OCI-LY1 (cell line): ENCODE data around the gene RNPEPL1.

Experiments
- H2AFZ ChIP-seq: fragments of 200-600 bp; sonication (generic), shearing (Covaris generic); 2 replicates; pipeline ENCODE4 v1.6.0; 2014; ENCODE audit warnings: antibody characterized with exemption, mild to moderate bottlenecking, low read length
- H3F3A ChIP-seq: fragments of 200-600 bp; sonication (generic), shearing (Covaris generic); 2 replicates; pipeline ENCODE4 v1.6.0; 2014; ENCODE audit warnings: mild to moderate bottlenecking, antibody characterized with exemption, low read length, moderate library complexity; ENCODE audit not compliant: insufficient read depth
- H3K27ac ChIP-seq: fragments of 200-600 bp; sonication (generic); 2 replicates; pipeline ENCODE4 v1.5.1; 2014; ENCODE audit warnings: low read length, mixed run types, mild to moderate bottlenecking, low read depth; ENCODE audit not compliant: poor library complexity, severe bottlenecking
- H3K27me3 ChIP-seq: fragments of 200-600 bp; sonication (generic); 2 replicates; pipeline ENCODE4 v1.6.0; 2014; ENCODE audit warnings: antibody characterized with exemption, mild to moderate bottlenecking, low read length, moderate library complexity; ENCODE audit not compliant: insufficient read depth
- H3K36me3 ChIP-seq: fragments of 200-600 bp; sonication (generic); 2 replicates; pipeline ENCODE4 v1.6.1; 2014; ENCODE audit warnings: mild to moderate bottlenecking, antibody characterized with exemption, low read length, moderate library complexity, mixed read lengths; ENCODE audit not compliant: insufficient read depth
- H3K4me1 ChIP-seq: fragments of 200-600 bp; sonication (generic); 2 replicates; pipeline ENCODE4 v1.5.1; 2014; ENCODE audit warnings: mild to moderate bottlenecking, low read length, moderate library complexity; ENCODE audit not compliant: insufficient read depth, severe bottlenecking
- H3K4me2 ChIP-seq: fragments of 200-600 bp; sonication (generic), shearing (Covaris generic); 2 replicates; pipeline ENCODE4 v1.6.1; 2014; ENCODE audit warnings: low read length
- H3K4me3 ChIP-seq: fragments of 200-600 bp; sonication (generic); 2 replicates; pipeline ENCODE4 v1.5.1; 2014; ENCODE audit warnings: low read length, low read depth, mild to moderate bottlenecking, mixed read lengths; ENCODE audit not compliant: poor library complexity, severe bottlenecking
- H3K79me2 ChIP-seq: fragments of 200-600 bp; shearing (Covaris generic); 2 replicates; pipeline ENCODE4 v1.6.1; 2016; ENCODE audit warnings: mixed run types, low read length, mixed read lengths; ENCODE audit not compliant: insufficient read depth
- H3K9ac ChIP-seq: fragments of 200-600 bp; sonication (generic), shearing (Covaris generic); 2 replicates; pipeline ENCODE4 v1.6.1; 2014; ENCODE audit warnings: mild to moderate bottlenecking, low read length, mixed read lengths
- H3K9me2 ChIP-seq: fragments of 200-600 bp; sonication (generic), shearing (Covaris generic); 2 replicates; pipeline ENCODE4 v1.6.1; 2014; ENCODE audit warnings: low read depth, mild to moderate bottlenecking, low read length, mixed read lengths
- H3K9me3 ChIP-seq: fragments of 200-600 bp; shearing (Covaris generic); 2 replicates; pipeline ENCODE4 v1.6.1; 2014; ENCODE audit warnings: low read length, mixed read lengths
- H4K20me1 ChIP-seq: fragments of 200-600 bp; sonication (generic), shearing (Covaris generic); 2 replicates; pipeline ENCODE4 v1.6.0; 2016; ENCODE audit warnings: mild to moderate bottlenecking, low read length; ENCODE audit not compliant: insufficient read depth
- EZH2 ChIP-seq: fragments of 200-600 bp; sonication (generic), shearing (Covaris generic); IDR thresholded peaks from 2 replicates; pipeline ENCODE4 v1.8.0; 2017; ENCODE audit warnings: borderline replicate concordance, mixed run types, mild to moderate bottlenecking, antibody characterized with exemption, low read length, moderate library complexity, mixed read lengths
- TF ChIP-seq, protein P1 (sequence below): fragments of 200-600 bp; sonication (generic), shearing (Covaris generic); IDR thresholded peaks from 2 replicates; pipeline ENCODE4 v1.5.1; 2017; ENCODE audit warnings: mild to moderate bottlenecking, antibody characterized with exemption, low read length, moderate library complexity, mixed read lengths

The RNPEPL1 gene

GRCh38 chr2:240579771-240580614 is 11.7 kb downstream of the RNPEPL1 start:
- peaks cover 45% of the 10 kb centered on the region for H3K4me1 ChIP-seq
- H3K36me3 ChIP-seq = peaks cover 33% of the 10 kb centered on the region
- no peaks in the 10 kb centered on the region for H3K27me3 ChIP-seq
- peak overlapping the region; percentile 35; the same call in 1 of the 2 replicates for H3K9ac ChIP-seq
- H4K20me1 ChIP-seq = no peaks in the 10 kb centered on the region
- H3K79me2 ChIP-seq = no peaks in the 10 kb centered on the region
- TF ChIP-seq, protein P1, sequence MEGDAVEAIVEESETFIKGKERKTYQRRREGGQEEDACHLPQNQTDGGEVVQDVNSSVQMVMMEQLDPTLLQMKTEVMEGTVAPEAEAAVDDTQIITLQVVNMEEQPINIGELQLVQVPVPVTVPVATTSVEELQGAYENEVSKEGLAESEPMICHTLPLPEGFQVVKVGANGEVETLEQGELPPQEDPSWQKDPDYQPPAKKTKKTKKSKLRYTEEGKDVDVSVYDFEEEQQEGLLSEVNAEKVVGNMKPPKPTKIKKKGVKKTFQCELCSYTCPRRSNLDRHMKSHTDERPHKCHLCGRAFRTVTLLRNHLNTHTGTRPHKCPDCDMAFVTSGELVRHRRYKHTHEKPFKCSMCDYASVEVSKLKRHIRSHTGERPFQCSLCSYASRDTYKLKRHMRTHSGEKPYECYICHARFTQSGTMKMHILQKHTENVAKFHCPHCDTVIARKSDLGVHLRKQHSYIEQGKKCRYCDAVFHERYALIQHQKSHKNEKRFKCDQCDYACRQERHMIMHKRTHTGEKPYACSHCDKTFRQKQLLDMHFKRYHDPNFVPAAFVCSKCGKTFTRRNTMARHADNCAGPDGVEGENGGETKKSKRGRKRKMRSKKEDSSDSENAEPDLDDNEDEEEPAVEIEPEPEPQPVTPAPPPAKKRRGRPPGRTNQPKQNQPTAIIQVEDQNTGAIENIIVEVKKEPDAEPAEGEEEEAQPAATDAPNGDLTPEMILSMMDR = peak; percentile 70
- TF ChIP-seq EZH2 = no peak
- no peak overlapping the region for H2AFZ ChIP-seq
- H3F3A ChIP-seq = no peaks in the 10 kb centered on the region
- H3K4me2 ChIP-seq = peak overlapping the region; percentile 21; the same call in 1 of the 2 replicates
- peak overlapping the region; percentile 81 for H3K27ac ChIP-seq
- no peaks in the 10 kb centered on the region for H3K9me2 ChIP-seq
- no peak overlapping the region for H3K4me3 ChIP-seq
- H3K9me3 ChIP-seq = no peaks in the 10 kb centered on the region

- H3K4me3 ChIP-seq = no peak overlapping the region
- no peaks in the 10 kb centered on the region for H3K79me2 ChIP-seq
- no peak for TF ChIP-seq EZH2
- TF ChIP-seq, protein P1 = no peak
- H3K27me3 ChIP-seq = no peaks in the 10 kb centered on the region
- no peak overlapping the region for H2AFZ ChIP-seq
- peak overlapping the region; percentile 11 for H3K27ac ChIP-seq
- H3K4me2 ChIP-seq = no peak overlapping the region
- no peak overlapping the region for H3K9ac ChIP-seq
- H3K9me3 ChIP-seq = no peaks in the 10 kb centered on the region
- H3F3A ChIP-seq = no peaks in the 10 kb centered on the region
- H3K4me1 ChIP-seq = peaks cover 52% of the 10 kb centered on the region
- H3K9me2 ChIP-seq = no peaks in the 10 kb centered on the region
- H3K36me3 ChIP-seq = peaks cover 21% of the 10 kb centered on the region
- H4K20me1 ChIP-seq = no peaks in the 10 kb centered on the region
These were observed 13.5 kb downstream of the RNPEPL1 start for GRCh38 chr2:240581811-240582210.

DNA sequence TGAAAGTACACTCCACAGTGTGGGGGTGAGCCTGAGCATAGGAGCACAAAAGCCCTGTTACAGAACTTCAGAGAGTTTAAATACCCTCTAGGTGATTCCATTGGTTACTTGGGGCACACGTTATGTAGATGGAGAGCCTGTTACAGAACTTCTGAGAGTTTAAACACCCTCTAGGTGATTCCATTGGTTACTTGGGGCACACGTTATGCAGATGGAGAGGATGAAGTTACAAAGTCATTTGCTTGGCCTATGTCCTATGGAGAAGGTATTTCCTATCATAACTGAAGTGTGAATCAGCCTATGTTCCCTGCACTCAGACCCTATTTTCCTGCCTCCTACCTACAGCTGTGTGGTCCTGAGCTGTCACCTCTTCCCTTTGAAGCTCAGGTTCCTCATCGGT is 14.5 kb downstream of the RNPEPL1 start:
- Histone ChIP-seq H3K9me2 (no peaks in the 10 kb centered on the region), H3K36me3 (peaks cover 12% of the 10 kb centered on the region; the same call in 1 of the 2 replicates), H4K20me1 (no peaks in the 10 kb centered on the region), H3K4me3 (no peak overlapping the region), H3K9me3 (no peaks in the 10 kb centered on the region), H3F3A (no peaks in the 10 kb centered on the region), H3K27me3 (no peaks in the 10 kb centered on the region), H3K79me2 (peaks cover 6% of the 10 kb centered on the region; the same call in 1 of the 2 replicates), H3K4me2 (no peak overlapping the region), H2AFZ (no peak overlapping the region), H3K27ac (peak overlapping the region; percentile 98), H3K9ac (no peak overlapping the region), H3K4me1 (peaks cover 59% of the 10 kb centered on the region)
- TF ChIP-seq EZH2 = no peak
- TF ChIP-seq, protein P1 = no peak
